H1 (cell line): Measurements from ENCODE around the gene NRDE2. TPM values are rescaled to one million over a fixed set of nuclear protein-coding genes. Genes with fewer than 3 reads are reported as not detected.

ENCODE experiments used
- POLR2A ChIP-seq, 2 experiments: IDR thresholded peaks; 1 replicate in 1 of 2; 2 replicates in 1 of 2; pipeline ENCODE4 v1.6.1; 2011; ENCODE audit warnings: low read depth in 2 of 2, low read length in 2 of 2, mild to moderate bottlenecking in 2 of 2; ENCODE audit errors: control extremely low read depth in 1 of 2
- polyA plus RNA-seq, 7 experiments: library from polyadenylated mRNA; depleted of rRNA in 3 of 7; stranded (reverse) in 5 of 7; unstranded in 2 of 7; fragments of >200 nt in 5 of 7; fragments of 200-250 nt in 2 of 7; gene quantifications; 1 replicate in 5 of 7; 2 replicates in 1 of 7; 4 replicates in 1 of 7; pipeline versions ENCODE4 v1.2.1 to v1.2.3, GENCODE V29; 2011 to 2013; ENCODE audit warnings: missing spikeins in 2 of 7, mixed read lengths in 2 of 7
- total RNA-seq: library from RNA; stranded (reverse); fragmentation: NEBNext Ultra II Directional; extraction: Animal tissue kit (Norgen Biotek cat#: 25700); gene quantifications from 2 replicates; pipeline ENCODE4 v1.2.1, GENCODE V29; 2021

Gene NRDE2
- total and polyA plus RNA-seq, 2 of the 8 experiments (the other 6 are each of a cell fraction or from before 2014, with no cell fraction given) = 4.9 to 12.1 TPM

DNA sequence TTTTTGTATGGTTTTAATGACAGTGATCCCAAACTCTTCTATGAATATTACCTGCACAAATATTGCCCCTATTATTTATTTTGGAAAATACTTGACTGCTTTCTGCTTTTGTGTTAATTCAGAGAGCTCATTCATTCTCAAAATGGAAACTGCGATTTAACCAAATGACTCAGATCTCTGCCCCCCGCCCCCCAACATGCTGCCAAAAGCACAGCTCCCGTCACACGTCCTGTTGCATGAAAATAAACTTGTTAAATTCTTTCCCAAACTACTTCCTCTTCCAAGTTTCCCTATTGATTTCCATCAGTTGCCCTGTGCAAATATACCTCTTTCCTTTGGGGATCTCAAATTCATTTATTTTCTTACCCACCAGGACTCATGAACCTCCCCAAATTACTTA lies 18.0 kb upstream of the NRDE2 start (continued):
- no peak for TF ChIP-seq POLR2A (IDR thresholded peaks at IDR 0.05; ENCODE audit: control extremely low read depth in 1 of 2, low read depth in 2 of 2, low read length in 2 of 2)
- TF ChIP-seq, all 59 proteins: peak for 0
